C4-2B (cell line): ENCODE data around the gene RAB3B.

Source experiments
- CTCF ChIP-seq: fragments of 450-650 bp; conservative IDR thresholded peaks from 2 replicates; pipeline ENCODE4 v1.5.1; 2017; ENCODE audit warnings: mild to moderate bottlenecking
- ZFX ChIP-seq: fragments of 450-650 bp; IDR thresholded peaks from 2 replicates; pipeline ENCODE4 v1.6.1; 2017

- TF ChIP-seq CTCF (no peak), ZFX (no peak)
Observed at GRCh38 chr1:52028328-52028727, 37.8 kb upstream of the RAB3B start.
